SJCRH30 (cell line): ENCODE results near the gene RIMBP2. TPM values are rescaled to one million over a fixed set of nuclear protein-coding genes. Genes with fewer than 3 reads are reported as not detected.

Experiments
- DNase-seq, 2 experiments: peaks; one replicate each; pipeline ENCODE4 v3.0.0-alpha.2; 2015 to 2020
- H3K27ac ChIP-seq: fragments of 250-450 bp; sonication (Bioruptor Pico); 2 replicates; pipeline ENCODE4 v1.5.1; 2020; ENCODE audit warnings: mild to moderate bottlenecking, moderate library complexity
- H3K27me3 ChIP-seq: fragments of 250-450 bp; sonication (Bioruptor Pico); 2 replicates; pipeline ENCODE4 v1.5.1; 2020; ENCODE audit warnings: mild to moderate bottlenecking, moderate library complexity
- H3K36me3 ChIP-seq: fragments of 250-450 bp; sonication (Bioruptor Pico); 2 replicates; pipeline ENCODE4 v1.5.1; 2020; ENCODE audit warnings: mild to moderate bottlenecking, moderate library complexity
- H3K4me1 ChIP-seq: fragments of 250-450 bp; sonication (Bioruptor Pico); 2 replicates; pipeline ENCODE4 v1.5.1; 2020; ENCODE audit warnings: mild to moderate bottlenecking, moderate library complexity
- H3K4me3 ChIP-seq: fragments of 250-450 bp; sonication (Bioruptor Pico); 2 replicates; pipeline ENCODE4 v1.5.1; 2020; ENCODE audit warnings: mild to moderate bottlenecking, moderate library complexity
- H3K9me3 ChIP-seq: fragments of 250-450 bp; sonication (Bioruptor Pico); replicated peaks from 2 replicates; pipeline ENCODE4 v1.5.1; 2020; ENCODE audit warnings: mild to moderate bottlenecking, moderate library complexity
- total RNA-seq: library from RNA; depleted of rRNA; stranded (reverse); fragments of >200 nt; shearing (Covaris generic); gene quantifications from 2 replicates; pipeline ENCODE4 v1.2.3, GENCODE V29; 2014

RIMBP2 gene
- total RNA-seq, 1 experiment from 2014 or later: not detected

GRCh38 chr12:130615861-130616345 is 100.2 kb downstream of the RIMBP2 start:
- H3K27ac ChIP-seq: no peak overlapping the region
- H3K27me3 ChIP-seq: 0 out of 2 replicates have a peak, but pooled peaks cover 7% of the 10 kb centered on the region
- H3K36me3 ChIP-seq: no peaks in the 10 kb centered on the region
- no peak for DNase-seq
- no peaks in the 10 kb centered on the region for H3K4me1 ChIP-seq
- no peak overlapping the region for H3K4me3 ChIP-seq
- H3K9me3 ChIP-seq: no peaks in the 10 kb centered on the region

GRCh38 chr12:130614530-130614905 is 101.6 kb downstream of the RIMBP2 start:
- 0 out of 2 replicates have a peak, but pooled peaks cover 7% of the 10 kb centered on the region for H3K27me3 ChIP-seq
- no peaks in the 10 kb centered on the region for H3K36me3 ChIP-seq
- no peaks in the 10 kb centered on the region for H3K9me3 ChIP-seq
- H3K27ac ChIP-seq: no peak overlapping the region
- no peak for DNase-seq
- H3K4me1 ChIP-seq: no peaks in the 10 kb centered on the region
- no peak overlapping the region for H3K4me3 ChIP-seq

- H3K9me3 ChIP-seq: no peaks in the 10 kb centered on the region
- H3K27me3 ChIP-seq: 0 out of 2 replicates have a peak, but pooled peaks cover 7% of the 10 kb centered on the region
- no peak overlapping the region for H3K4me3 ChIP-seq
- no peaks in the 10 kb centered on the region for H3K4me1 ChIP-seq
- no peak for DNase-seq
- no peak overlapping the region for H3K27ac ChIP-seq
- no peaks in the 10 kb centered on the region for H3K36me3 ChIP-seq
Measured at GRCh38 chr12:130613831-130614529, 102.1 kb downstream of the RIMBP2 start.

GRCh38 chr12:130613131-130613530 is 103.0 kb downstream of the RIMBP2 start:
- no peak overlapping the region for H3K27ac ChIP-seq
- 0 out of 2 replicates have a peak, but pooled peaks cover 7% of the 10 kb centered on the region for H3K27me3 ChIP-seq
- no peak for DNase-seq
- H3K4me3 ChIP-seq: no peak overlapping the region
- H3K36me3 ChIP-seq: no peaks in the 10 kb centered on the region
- no peaks in the 10 kb centered on the region for H3K4me1 ChIP-seq
- H3K9me3 ChIP-seq: no peaks in the 10 kb centered on the region

- H3K36me3 ChIP-seq: no peaks in the 10 kb centered on the region
- H3K4me3 ChIP-seq: no peak overlapping the region
- no peaks in the 10 kb centered on the region for H3K9me3 ChIP-seq
- DNase-seq: no peak
- H3K27ac ChIP-seq: no peak overlapping the region
- 0 out of 2 replicates have a peak, but pooled peaks cover 7% of the 10 kb centered on the region for H3K27me3 ChIP-seq
- no peaks in the 10 kb centered on the region for H3K4me1 ChIP-seq
Measured at GRCh38 chr12:130611026-130611905, 104.8 kb downstream of the RIMBP2 start.

GRCh38 chr12:130609966-130610365 is 106.1 kb downstream of the RIMBP2 start:
- Histone ChIP-seq H3K4me3 (no peak overlapping the region), H3K4me1 (no peaks in the 10 kb centered on the region), H3K36me3 (no peaks in the 10 kb centered on the region), H3K9me3 (no peaks in the 10 kb centered on the region), H3K27me3 (0 out of 2 replicates have a peak, but pooled peaks cover 7% of the 10 kb centered on the region), H3K27ac (no peak overlapping the region)
- no peak for DNase-seq

- Histone ChIP-seq H3K4me3 (no peak overlapping the region), H3K36me3 (no peaks in the 10 kb centered on the region), H3K27me3 (0 out of 2 replicates have a peak, but pooled peaks cover 4% of the 10 kb centered on the region), H3K4me1 (no peaks in the 10 kb centered on the region), H3K27ac (no peak overlapping the region), H3K9me3 (no peaks in the 10 kb centered on the region)
- DNase-seq: no peak
Measured at GRCh38 chr12:130608831-130609230, 107.3 kb downstream of the RIMBP2 start.

- no peaks in the 10 kb centered on the region for H3K9me3 ChIP-seq
- no peak overlapping the region for H3K27ac ChIP-seq
- H3K27me3 ChIP-seq: 0 out of 2 replicates have a peak, but pooled peaks cover 4% of the 10 kb centered on the region
- no peaks in the 10 kb centered on the region for H3K36me3 ChIP-seq
- DNase-seq: no peak
- H3K4me3 ChIP-seq: no peak overlapping the region
- H3K4me1 ChIP-seq: no peaks in the 10 kb centered on the region
Measured at GRCh38 chr12:130608132-130608531, 108.0 kb downstream of the RIMBP2 start.

- H3K27me3 ChIP-seq: no peaks in the 10 kb centered on the region
- no peak overlapping the region for H3K27ac ChIP-seq
- DNase-seq: no peak
- no peak overlapping the region for H3K4me3 ChIP-seq
- H3K9me3 ChIP-seq: no peaks in the 10 kb centered on the region
- no peaks in the 10 kb centered on the region for H3K4me1 ChIP-seq
- H3K36me3 ChIP-seq: no peaks in the 10 kb centered on the region
Measured at GRCh38 chr12:130606231-130606630, 109.9 kb downstream of the RIMBP2 start.

- no peak for DNase-seq
- H3K36me3 ChIP-seq: no peaks in the 10 kb centered on the region
- H3K27ac ChIP-seq: no peak overlapping the region
- no peaks in the 10 kb centered on the region for H3K4me1 ChIP-seq
- no peaks in the 10 kb centered on the region for H3K27me3 ChIP-seq
- H3K4me3 ChIP-seq: no peak overlapping the region
- no peaks in the 10 kb centered on the region for H3K9me3 ChIP-seq
Measured at GRCh38 chr12:130603396-130603965, 112.6 kb downstream of the RIMBP2 start.

GRCh38 chr12:130602251-130602650 is 113.8 kb downstream of the RIMBP2 start:
- Histone ChIP-seq H3K36me3 (no peaks in the 10 kb centered on the region), H3K27ac (no peak overlapping the region), H3K9me3 (no peaks in the 10 kb centered on the region), H3K4me3 (no peak overlapping the region), H3K4me1 (no peaks in the 10 kb centered on the region), H3K27me3 (no peaks in the 10 kb centered on the region)
- DNase-seq: no peak

GRCh38 chr12:130601327-130601726 is 114.8 kb downstream of the RIMBP2 start:
- H3K27ac ChIP-seq: no peak overlapping the region
- H3K9me3 ChIP-seq: no peaks in the 10 kb centered on the region
- no peak for DNase-seq
- H3K27me3 ChIP-seq: no peaks in the 10 kb centered on the region
- H3K36me3 ChIP-seq: no peaks in the 10 kb centered on the region
- H3K4me1 ChIP-seq: no peaks in the 10 kb centered on the region
- H3K4me3 ChIP-seq: no peak overlapping the region

GRCh38 chr12:130596241-130596640 is 119.9 kb downstream of the RIMBP2 start:
- Histone ChIP-seq H3K36me3 (no peaks in the 10 kb centered on the region), H3K4me3 (no peak overlapping the region), H3K27me3 (0 out of 2 replicates have a peak, but pooled peaks cover 2% of the 10 kb centered on the region), H3K9me3 (no peaks in the 10 kb centered on the region), H3K4me1 (no peaks in the 10 kb centered on the region), H3K27ac (no peak overlapping the region)
- no peak for DNase-seq

GRCh38 chr12:130595566-130595965 is 120.5 kb downstream of the RIMBP2 start:
- Histone ChIP-seq H3K36me3 (no peaks in the 10 kb centered on the region), H3K4me3 (no peak overlapping the region), H3K9me3 (no peaks in the 10 kb centered on the region), H3K27me3 (0 out of 2 replicates have a peak, but pooled peaks cover 2% of the 10 kb centered on the region), H3K4me1 (no peaks in the 10 kb centered on the region), H3K27ac (no peak overlapping the region)
- DNase-seq: no peak

- Histone ChIP-seq H3K27ac (no peak overlapping the region), H3K9me3 (no peaks in the 10 kb centered on the region), H3K4me1 (no peaks in the 10 kb centered on the region), H3K36me3 (no peaks in the 10 kb centered on the region), H3K27me3 (0 out of 2 replicates have a peak, but pooled peaks cover 2% of the 10 kb centered on the region), H3K4me3 (no peak overlapping the region)
- no peak for DNase-seq
Measured at GRCh38 chr12:130593056-130593455, 123.0 kb downstream of the RIMBP2 start.
